Choroid plexus epithelial cell (primary cell): ENCODE results near the gene SPAG9.
A peak's percentile ranks its signal among the peaks of the same experiment; 100 is the strongest.

Experiments
- DNase-seq: peaks from one replicate; pipeline ENCODE4 v3.0.0-alpha.2; 2010; ENCODE audit warnings: low read depth
- H3K4me3 ChIP-seq: 2 replicates; pipeline ENCODE4 v1.5.1; 2011; ENCODE audit warnings: low read depth, mild to moderate bottlenecking, control low read depth, low read length, moderate library complexity
- CTCF ChIP-seq: conservative IDR thresholded peaks from 2 replicates; pipeline ENCODE4 v1.5.1; 2011; ENCODE audit warnings: low read depth, mild to moderate bottlenecking, control low read depth, inconsistent platforms, low read length, moderate library complexity

Gene SPAG9

GRCh38 chr17:51152766-51153209 is 32.1 kb upstream of the SPAG9 start:
- peak; percentile 35 for DNase-seq
- TF ChIP-seq CTCF: no peak
- H3K4me3 ChIP-seq: peak overlapping the region; percentile 50

GRCh38 chr17:51150932-51151331 is 30.3 kb upstream of the SPAG9 start:
- TF ChIP-seq CTCF: no peak
- no peak overlapping the region for H3K4me3 ChIP-seq
- no peak for DNase-seq

GRCh38 chr17:51149163-51149562 is 28.5 kb upstream of the SPAG9 start:
- no peak overlapping the region for H3K4me3 ChIP-seq
- DNase-seq: no peak
- TF ChIP-seq CTCF: no peak

GRCh38 chr17:51147650-51148049 is 27.0 kb upstream of the SPAG9 start:
- DNase-seq: no peak

GRCh38 chr17:51144266-51145022 is 23.8 kb upstream of the SPAG9 start:
- no peak for DNase-seq
- no peak for TF ChIP-seq CTCF
- H3K4me3 ChIP-seq: no peak overlapping the region

More at GRCh38 chr17:51147650-51148049, 27.0 kb upstream of the SPAG9 start:
- TF ChIP-seq CTCF: no peak
- H3K4me3 ChIP-seq: no peak overlapping the region

GRCh38 chr17:51142597-51142996 is 21.9 kb upstream of the SPAG9 start:
- no peak for DNase-seq
- TF ChIP-seq CTCF: no peak
- no peak overlapping the region for H3K4me3 ChIP-seq

- no peak for TF ChIP-seq CTCF
- no peak for DNase-seq
- no peak overlapping the region for H3K4me3 ChIP-seq
Measured at GRCh38 chr17:51135956-51136355, 15.3 kb upstream of the SPAG9 start.
